EH (cell line): Measurements from ENCODE around the gene RSAD2.
"Not testable (repeated sequence)": the region's sequence is repeated elsewhere in the genome, so short reads cannot be mapped to it uniquely, and the experiment has no call there.

Experiments
- DNase-seq: peaks from one replicate; pipeline ENCODE4 v3.0.0-alpha.2; 2015; ENCODE audit warnings: low read depth

The RSAD2 gene

DNA sequence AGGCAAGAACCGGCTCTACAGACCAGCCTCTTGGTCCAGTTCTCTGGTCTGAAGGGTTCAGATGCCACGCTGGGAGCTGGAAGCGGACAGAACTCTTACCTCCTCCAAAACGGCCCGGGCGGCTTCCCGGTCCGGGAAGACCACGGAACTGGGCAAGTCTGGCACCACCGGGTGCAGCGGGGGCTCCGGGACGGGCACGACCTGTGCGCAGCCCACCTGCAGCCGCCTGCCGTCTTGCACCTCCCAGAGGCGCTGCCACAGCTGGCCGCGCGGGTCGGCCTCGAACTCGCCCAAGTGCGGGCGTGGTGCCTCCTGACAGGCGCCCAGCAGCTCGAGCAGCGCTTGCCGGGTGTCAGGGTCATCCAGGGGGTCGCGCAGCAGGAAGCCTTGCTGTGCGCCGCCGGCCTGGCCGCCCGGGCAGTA, 12.6 kb upstream of the RSAD2 start:
- peak; percentile 1 for DNase-seq

DNA sequence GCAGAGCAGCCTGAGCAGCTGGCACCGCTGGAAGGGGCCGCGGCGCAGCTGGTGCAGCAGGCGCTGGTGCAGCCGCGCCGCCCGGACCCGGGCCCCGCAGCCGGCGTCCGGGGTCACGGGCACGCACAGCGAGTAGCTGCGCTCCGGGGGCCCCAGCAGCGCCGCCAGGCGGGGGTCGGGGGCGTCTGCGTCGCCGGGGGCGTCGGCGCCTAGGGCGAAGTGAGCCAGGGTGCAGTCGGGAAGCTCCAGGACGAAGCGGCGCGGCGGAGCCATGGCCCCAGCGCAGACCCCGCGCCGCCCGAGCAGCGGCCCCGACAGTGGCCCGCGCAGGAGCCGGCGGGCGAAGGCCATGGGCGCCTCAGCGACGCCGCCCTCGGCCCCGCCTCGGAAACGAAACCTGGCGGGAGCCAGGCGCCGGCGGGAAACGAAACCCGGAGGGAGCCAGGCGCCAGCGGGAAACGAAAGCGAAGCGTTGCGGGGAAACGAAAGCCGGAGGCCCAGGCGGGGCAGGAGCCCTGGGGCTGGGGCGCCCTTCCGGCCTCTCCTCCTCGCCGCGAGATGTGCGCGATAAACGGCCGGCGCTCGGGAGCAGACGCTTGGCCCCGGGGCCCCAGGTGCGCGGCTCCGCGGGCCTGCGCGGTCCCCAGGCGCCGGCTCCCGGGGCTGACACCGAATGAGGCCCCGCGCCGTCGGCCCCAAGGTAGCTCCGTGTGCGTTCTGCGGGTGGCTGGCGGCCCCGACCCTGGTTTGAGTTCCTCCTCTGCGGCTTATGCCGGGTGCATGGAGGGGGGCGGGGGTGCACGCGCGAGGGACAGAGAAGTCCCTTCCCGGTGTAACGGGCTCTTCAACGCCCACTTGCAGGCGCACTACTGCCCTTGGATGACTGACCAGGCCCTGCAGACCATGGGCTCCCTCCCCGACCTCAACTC, 12.0 kb upstream of the RSAD2 start, which contains the start of gene CMPK2:
Gene CMPK2 (minus strand): TSS at position 562 of the 929 bp plus-strand sequence. CDS start 211 bp downstream, at position 351.
- DNase-seq: peak; percentile 50

DNA sequence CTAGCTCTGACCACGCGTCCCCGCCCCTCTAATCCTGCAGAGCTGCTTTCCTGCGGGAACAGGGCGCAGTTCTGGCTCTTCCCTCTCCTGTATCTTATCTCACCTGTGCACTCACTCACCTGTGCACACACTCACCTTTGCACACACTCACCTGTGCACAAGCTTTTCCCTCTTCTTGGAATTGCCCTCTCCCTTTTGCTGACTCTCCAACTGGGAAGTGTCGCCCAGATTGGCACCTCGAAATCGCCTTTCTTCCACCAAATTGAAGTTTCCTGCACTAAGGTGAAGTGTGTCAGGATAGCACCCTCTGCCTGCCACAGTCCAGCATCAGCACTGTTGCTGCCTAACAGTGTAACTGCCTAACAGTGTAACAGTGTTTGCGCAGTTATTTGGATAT, 11.3 kb upstream of the RSAD2 start:
- DNase-seq: peak; percentile 33

DNA sequence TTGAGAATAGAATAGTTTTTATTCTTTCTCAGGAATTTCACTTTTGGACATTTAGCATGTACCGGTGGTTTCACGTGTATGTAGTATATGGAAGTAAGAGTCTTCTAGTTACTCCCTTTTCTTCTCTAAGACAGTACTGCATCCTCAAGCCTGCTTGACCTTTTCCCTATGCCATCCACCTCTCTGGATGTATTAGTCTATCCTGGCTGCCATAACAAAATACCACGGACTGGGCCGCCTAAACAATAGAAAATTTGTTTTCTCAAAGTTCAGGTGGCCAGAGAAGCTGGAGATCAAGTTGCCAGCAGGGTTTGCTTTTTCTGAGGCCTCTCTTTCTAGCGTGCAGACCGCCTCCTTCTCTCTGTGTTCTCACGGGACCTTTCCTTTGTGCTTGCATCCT, 10.6 kb upstream of the RSAD2 start:
- DNase-seq: no peak

DNA sequence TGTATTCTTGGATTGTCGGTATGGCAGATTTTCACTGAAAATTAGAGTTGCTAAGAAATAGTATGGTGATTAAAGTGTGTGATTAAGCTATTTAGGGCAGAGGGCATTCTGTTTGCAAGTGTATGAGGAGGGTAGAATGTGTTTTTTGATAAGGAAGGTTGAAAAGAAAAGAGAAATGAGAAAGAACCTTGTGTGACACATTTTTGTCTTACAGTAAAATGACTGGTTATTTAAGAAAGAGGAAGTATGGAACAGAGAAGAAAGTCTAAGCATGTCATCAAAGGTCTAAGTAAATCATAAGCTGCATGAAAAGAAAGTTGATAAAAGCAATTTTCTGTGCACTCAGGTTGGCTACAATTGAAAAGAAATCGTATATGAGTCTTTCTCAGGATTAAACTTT, 5.2 kb upstream of the RSAD2 start:
- DNase-seq: no peak

DNA sequence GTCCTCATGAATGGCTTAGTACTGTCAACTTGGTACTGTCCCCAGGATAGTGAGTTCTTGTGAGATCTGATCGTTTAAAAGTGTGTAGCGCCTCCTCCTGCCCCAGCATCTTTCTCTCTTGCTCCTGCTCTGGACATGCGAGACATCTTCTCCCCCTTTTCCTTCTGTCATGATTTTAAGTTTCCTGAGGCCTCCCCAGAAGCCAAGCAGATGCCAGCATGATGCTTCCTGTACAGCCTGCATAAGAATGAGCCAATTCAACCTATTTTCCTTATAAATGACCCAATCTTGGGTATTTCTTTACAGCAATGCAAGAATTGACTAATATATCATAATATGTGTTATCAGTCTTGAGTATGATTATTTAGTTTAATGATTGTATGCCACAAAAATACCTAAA, 3.5 kb upstream of the RSAD2 start:
- DNase-seq: no peak

DNA sequence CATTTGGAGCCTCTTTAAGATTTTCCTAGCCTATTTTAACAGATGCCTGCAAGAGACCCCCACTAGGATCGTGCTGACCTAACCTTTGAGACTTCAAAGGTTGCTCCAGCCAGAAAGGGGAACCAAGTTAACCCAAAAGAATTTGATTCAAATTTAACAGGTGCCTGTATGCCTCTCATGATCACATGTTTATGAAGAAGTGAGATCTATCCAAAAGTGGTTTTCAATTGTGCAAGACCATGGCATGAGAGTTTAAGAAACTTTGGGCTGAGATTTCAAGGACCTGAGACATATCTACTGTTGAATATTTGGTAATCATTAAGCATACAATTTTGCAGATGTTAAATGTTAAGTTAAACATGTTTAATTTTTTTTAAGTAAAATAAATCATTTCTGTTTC, 1.3 kb upstream of the RSAD2 start:
- no peak for DNase-seq

DNA sequence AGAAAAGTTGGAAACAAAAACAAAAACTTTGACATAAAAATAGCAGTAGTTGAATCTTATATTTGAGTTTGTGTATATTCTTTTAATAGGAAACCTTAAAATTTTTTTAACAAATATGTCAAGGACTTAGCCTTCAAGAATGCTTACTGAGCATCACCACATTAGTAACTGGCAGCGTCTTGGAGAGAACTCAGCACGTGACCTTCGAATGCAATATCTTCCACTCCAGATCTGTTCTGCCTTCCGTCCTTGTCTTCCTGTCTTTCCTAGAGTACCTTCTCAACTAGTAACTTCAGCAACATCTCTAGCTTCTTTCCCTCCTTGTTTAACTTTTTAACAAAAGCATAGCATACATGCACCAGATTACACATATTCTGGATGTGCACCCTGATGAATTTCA, 972 bp downstream of the RSAD2 start:
- no peak for DNase-seq

DNA sequence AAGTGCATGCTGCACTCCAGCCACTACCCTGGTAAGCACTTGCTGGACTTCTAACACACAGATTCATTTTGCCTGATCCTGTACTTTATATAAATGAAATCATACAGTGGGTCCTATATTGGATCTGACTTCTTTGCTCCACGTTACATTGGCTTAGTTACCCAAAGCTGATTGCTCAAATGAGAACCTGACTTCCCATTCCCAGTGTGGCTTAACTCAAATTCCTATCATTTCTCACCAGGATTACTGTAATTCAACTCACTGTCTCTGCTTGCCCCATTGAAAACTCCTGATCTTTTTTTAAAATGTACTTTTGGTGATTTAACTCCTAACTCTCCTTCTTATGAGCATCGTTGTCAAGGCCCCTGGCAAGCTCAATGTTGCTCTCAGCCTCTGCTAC, 1.4 kb downstream of the RSAD2 start:
- no peak for DNase-seq

DNA sequence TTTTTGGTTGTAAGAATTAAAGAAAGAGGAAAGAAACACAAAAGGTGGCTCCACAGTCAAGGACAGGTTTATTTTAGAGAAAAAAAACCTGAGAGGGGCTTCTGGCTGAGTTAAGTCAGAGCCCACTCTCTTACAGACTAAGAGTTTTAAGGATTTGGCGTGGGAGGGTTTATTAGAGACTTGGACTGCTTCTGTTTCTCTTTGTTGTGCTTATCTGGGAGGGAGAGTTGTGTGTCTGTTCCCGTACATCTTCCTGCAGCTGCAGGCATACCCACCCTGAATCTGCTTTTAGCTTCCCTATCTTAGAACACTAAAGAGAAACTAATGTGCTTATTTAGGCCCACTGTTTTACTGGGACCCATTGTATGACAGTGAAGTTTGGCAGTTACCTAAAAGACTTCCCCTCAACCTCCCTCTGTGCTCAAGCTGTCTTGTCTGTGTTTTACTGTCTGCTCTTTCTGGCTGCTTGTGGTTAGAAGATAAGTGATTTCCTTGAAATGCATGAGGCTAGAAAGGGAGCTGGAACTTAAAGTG, 2.7 kb downstream of the RSAD2 start:
- no peak for DNase-seq

DNA sequence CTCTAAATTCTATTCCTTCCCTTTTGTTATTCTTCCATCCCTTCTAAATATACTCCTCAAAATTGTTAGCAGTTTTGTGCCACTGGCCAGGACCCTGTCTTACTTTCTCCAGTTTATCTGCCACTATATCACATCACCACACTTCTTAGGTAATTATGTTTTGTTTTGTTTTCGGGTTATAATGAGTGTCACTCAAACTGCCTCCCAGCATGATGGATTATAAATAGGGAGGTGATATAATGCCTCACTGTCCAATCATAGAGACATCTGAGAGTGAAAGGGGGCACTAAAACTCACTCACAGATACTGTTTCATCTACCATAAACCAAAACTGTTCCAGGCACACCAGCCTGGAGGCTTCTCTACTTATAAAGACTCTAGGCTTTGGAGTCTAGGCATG, 3.5 kb downstream of the RSAD2 start:
- DNase-seq: no peak

DNA sequence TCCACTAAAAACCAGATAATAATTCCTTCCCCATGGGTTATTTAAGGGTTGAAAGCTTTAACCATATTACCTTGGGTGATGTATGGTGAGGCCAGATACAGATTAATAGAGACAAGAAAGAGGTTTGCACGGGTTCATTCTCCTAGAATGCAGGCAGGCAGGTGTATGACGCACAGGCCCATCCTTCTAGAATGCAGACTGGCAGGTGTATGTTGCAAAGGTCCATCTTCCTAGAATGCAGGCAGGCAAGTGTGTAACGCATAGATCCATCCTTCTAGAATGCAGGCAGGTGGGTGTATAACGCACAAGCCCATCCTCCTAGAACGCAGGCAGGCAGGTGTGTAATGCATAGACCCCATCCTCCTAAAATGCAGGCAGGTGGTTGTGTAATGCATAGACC, 3.9 kb downstream of the RSAD2 start:
- DNase-seq: no peak

DNA sequence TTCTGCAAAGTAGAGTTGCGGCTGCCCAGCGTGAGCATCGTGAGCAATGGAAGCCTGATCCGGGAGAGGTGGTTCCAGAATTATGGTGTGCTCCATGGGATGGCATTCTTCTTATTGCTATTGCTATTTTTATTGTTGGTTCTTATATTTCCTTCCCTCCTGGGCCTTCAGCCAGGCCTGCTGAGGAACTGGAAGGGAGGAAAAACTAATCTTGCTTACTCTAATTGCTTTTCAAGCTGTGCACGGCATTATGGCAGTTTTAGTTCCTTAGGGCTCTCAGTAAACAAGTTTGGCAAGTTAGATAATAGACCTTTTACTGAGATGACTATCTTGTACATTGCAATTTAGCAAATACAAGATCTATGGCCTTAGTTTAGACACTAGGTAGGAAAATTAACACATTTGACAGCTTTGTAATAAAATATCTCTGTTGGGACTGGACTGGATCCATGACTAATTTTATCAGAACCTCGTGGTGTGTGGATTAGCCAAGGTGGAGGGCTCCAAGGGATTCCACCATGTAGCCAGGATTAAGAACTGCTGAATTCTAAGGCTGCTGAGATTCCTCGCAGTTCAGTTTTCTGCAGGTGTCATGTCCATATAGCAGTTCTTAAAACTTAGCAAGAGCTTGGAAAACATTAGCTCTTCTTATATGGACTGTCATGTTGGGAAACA, 6.0 kb downstream of the RSAD2 start:
- DNase-seq: no peak

DNA sequence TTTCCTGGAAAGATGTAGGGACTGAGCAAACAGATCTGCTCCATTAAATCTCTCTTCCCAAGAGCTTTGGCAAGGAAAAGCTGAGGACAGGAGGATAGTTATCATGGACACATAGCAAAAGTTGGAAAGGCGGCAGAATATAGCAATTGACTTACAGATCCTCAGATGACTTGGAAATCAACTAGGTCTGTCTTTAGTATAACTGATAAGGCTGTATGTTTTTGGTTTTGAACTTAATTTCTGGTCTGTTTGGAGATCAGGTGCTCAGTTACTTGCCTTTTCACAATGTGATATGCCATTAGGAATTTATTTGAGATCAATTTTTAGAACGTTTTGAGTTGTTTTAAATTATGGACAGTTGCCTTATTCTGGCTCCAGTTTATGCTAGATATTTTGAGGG, 8.0 kb downstream of the RSAD2 start:
- no peak for DNase-seq

DNA sequence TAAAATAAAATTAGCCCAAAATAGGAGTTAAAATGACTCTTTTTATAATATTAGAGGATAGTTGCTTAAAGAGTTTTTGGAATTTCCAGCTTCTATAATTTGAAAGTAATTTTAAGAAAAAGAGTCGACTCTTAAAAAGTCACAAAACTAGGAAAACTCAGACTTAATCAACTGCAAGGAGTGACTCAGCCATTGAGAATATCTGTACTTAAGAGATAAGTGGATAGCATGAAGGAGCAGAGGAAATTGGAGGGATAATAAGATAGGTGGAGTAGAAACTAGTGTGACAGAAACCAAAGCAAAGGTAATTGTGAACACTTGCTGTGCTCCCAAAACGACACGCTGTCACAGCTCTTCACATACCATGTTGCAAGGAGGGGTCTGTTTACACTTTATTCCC, 8.4 kb downstream of the RSAD2 start:
- no peak for DNase-seq

DNA sequence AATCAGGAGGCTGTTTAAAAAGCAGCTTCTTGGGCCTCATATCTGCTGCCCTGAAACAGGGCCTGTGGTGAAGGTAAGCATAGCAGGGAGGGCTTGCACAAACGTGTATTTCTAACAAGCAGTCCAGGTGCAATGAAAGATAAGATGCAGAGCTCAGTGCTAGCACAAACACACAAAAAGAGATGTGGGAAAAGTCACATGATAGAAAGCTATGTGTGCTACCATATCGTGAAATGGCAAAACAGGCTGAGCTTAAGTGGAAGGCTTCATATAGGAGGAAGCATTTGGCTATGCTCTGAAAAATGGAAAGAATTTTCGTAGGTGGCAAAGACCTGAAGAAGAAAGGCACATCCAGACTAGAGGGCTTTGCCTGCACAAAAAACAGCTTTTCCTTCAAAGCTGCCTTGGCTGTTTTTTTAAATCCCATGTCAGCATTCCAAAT, 10.2 kb downstream of the RSAD2 start:
- DNase-seq: no peak

DNA sequence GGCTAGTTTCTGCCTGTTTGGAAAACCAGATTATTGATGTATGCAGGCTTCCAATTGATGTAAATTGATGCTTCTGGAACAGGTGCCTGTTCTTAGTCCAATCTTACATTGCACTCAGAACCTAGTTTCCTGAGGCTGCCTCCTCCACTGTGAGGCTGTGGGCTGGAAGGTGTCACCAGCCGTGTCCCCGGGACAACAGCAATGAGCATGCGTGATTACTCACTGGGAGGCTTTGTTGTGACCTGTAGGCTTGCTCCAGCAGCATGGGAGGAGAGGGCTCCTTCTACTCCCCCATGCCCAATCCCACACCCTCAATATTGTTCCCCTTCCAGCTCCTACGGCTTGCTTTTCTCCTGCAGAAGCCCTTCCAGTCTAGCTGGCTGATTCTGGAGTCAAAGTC, 11.1 kb downstream of the RSAD2 start:
- DNase-seq: no peak

DNA sequence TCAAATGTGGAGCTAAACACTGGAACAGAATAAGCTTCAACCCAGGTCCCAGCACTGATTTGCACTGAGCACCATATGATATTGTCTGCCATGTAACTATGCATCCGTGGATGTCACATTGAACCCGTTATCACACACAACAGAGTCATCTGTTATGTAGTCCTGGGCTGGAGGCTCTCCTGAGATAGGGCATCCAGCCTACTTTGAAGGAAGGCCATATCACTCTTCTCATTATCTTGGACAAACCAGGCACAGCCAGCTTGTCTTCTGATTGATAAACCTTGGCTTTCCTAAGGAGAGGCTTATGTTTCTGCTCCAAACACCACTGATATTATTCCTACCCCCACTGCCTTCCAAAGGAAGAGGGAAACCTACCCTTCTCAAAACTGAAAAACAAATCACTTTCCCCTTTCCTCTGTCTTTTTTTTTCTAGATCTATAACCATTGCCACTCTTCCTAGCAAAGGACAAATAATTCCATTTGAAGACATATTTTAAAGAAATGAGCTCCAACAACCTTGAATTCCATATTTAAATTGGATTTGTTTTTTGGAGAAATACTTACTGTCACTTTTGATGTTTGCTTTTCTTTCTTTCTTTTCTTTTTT, 16.4 kb downstream of the RSAD2 start:
- DNase-seq: no peak

DNA sequence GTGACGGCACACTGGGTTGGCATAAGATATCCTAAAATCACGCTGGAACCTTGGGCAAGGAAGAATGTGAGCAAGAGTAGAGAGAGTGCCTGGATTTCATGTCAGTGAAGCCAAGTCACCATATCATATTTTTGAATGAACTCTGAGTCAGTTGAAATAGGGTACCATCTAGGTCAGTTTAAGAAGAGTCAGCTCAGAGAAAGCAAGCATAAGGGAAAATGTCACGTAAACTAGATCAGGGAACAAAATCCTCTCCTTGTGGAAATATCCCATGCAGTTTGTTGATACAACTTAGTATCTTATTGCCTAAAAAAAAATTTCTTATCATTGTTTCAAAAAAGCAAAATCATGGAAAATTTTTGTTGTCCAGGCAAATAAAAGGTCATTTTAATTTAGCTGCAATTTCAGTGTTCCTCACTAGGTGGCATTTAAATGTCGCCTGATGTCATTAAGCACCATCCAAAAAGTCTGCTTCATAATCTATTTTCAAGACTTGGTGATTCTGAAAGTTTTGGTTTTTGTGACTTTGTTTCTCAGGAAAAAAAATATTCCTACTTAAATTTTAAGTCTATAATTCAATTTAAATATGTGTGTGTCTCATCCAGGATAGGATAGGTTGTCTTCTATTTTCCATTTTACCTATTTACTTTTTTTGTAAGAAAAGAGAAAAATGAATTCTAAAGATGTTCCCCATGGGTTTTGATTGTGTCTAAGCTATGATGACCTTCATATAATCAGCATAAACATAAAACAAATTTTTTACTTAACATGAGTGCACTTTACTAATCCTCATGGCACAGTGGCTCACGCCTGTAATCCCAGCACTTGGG, 19.6 kb downstream of the RSAD2 start:
- DNase-seq: peak; percentile 39

DNA sequence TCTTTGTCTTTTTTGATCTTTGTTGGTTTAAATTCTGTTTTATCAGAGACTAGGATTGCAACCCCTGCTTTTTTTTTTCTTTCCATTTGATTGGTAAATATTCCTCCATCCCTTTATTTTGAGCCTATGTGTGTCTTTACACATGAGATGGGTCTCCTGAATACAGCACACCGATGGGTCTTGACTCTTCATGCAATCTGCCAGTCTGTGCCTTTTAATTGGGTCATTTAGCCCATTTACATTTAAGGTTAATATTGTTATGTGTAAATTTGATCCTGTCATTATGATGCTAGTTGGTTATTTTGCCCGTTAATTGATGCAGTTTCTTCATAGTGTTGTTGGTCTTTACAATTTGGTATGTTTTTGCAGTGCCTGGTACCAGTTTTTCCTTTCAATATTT, 25.0 kb downstream of the RSAD2 start:
- DNase-seq: not testable (repeated sequence)

DNA sequence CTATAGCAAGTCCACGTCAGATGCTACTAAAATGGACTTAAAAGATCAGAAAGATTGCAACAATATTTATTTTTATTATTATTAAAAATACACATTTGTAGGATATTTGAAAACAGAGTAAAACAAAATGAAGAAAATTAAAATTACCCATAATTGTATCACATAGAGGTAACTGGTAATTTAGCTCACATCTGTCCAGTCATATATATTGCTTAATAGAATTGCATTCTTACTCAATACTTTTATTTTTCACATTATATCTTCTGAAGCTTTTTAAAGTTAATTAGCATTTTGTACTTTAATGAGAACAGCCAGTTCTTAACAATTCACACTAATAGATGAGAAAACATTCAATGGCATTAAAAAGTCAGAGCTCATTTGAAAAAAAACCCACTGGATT, 28.1 kb downstream of the RSAD2 start:
- DNase-seq: no peak
